ENCODE data around the gene BBS9. TPM values are rescaled to one million over a fixed set of nuclear protein-coding genes. Genes with fewer than 3 reads are reported as not detected.

The BBS9 gene
- total and polyA plus RNA-seq, 2 donors (not counting 3 experiments of a cell fraction or from before 2014, with no cell fraction given), result 5.7 to 17.4 TPM

GRCh38 chr7:33472348-33473025 lies 343.1 kb downstream of the BBS9 start:
- intact Hi-C loops (cut with micrococcal nuclease), result no loop called here
- DNase-seq (ENCODE audit: low read depth, low spot score), result no peak
- H3K4me3 ChIP-seq (replicated peaks in 1 of 3; ENCODE audit: insufficient read depth in 1 of 3, low read depth in 1 of 3, low read length in 3 of 3), result no peak overlapping the region

GRCh38 chr7:33477719-33478480 lies 348.5 kb downstream of the BBS9 start:
- dilution Hi-C loops (cut with MboI; ENCODE audit: extremely low pct_ligation_motif_present, low sequenced_read_pairs), result no loop called here
- Histone ChIP-seq H3K27me3 (ENCODE audit: control insufficient read depth in 2 of 2, insufficient read depth in 2 of 2, low read length in 2 of 2) (no peaks in the 10 kb centered on the region), H3K4me3 (replicated peaks in 1 of 3; ENCODE audit: insufficient read depth in 1 of 3, low read depth in 1 of 3, low read length in 3 of 3) (no peak overlapping the region), H2AFZ (ENCODE audit: low read depth, low read length) (no peak overlapping the region), H4K20me1 (replicated peaks; ENCODE audit: control insufficient read depth, extremely low read depth, insufficient read depth, low read length) (no peaks in the 10 kb centered on the region), H3K9me3 (replicated peaks; ENCODE audit: control insufficient read depth, insufficient read depth, low read length) (no peaks in the 10 kb centered on the region), H3K79me2 (ENCODE audit: control insufficient read depth, insufficient read depth, low read length) (no peaks in the 10 kb centered on the region), H3K9me1 (replicated peaks; ENCODE audit: control insufficient read depth, extremely low read depth, insufficient read depth, low read length) (no peaks in the 10 kb centered on the region), H3K36me3 (ENCODE audit: control insufficient read depth in 2 of 2, extremely low read depth in 1 of 2, insufficient read depth in 2 of 2, low read length in 2 of 2) (no peaks in the 10 kb centered on the region), H3K4me1 (ENCODE audit: control insufficient read depth, extremely low read depth, insufficient read depth, low read length) (no peaks in the 10 kb centered on the region), H3K27ac (ENCODE audit: insufficient read depth, low read depth, low read length) (no peak overlapping the region), H3K9ac (replicated peaks; ENCODE audit: extremely low read depth, insufficient read depth, low read length) (no peak overlapping the region), H3K4me2 (ENCODE audit: insufficient read depth, low read length) (no peak overlapping the region)
- intact Hi-C loops (cut with micrococcal nuclease), result no loop called here
- no peak for FAIRE-seq
- DNase-seq (ENCODE audit: low read depth, low spot score), result no peak
- CTCF ChIA-PET, result interaction anchor here (1.0 kb wide), 1 partner anchor 10 kb away, joined by 3 read pairs; no protein-coding TSS in a partner anchor
- POLR2A ChIA-PET, result no interaction called here
- no TSS peak for BruUV-seq (replicated peaks)
- TF ChIP-seq POLR2A (IDR thresholded peaks at IDR 0.05; ENCODE audit: low read depth, low read length), result no peak
- TF ChIP-seq MAX (IDR thresholded peaks at IDR 0.05; ENCODE audit: insufficient read depth, insufficient read length), result no peak
- TF ChIP-seq FOS (IDR thresholded peaks at IDR 0.05; ENCODE audit: borderline replicate concordance, insufficient read depth, low read length), result no peak
- no peak for TF ChIP-seq MYC (IDR thresholded peaks at IDR 0.05; ENCODE audit: low read depth, low read length)
- no peak for TF ChIP-seq EZH2 (IDR thresholded peaks at IDR 0.05; ENCODE audit: borderline replicate concordance, low read depth, low read length, severe bottlenecking)
- TF ChIP-seq GATA2 (IDR thresholded peaks at IDR 0.05; ENCODE audit: insufficient read depth, insufficient read length, low read depth, low read length), result no peak
- TF ChIP-seq, protein P1, sequence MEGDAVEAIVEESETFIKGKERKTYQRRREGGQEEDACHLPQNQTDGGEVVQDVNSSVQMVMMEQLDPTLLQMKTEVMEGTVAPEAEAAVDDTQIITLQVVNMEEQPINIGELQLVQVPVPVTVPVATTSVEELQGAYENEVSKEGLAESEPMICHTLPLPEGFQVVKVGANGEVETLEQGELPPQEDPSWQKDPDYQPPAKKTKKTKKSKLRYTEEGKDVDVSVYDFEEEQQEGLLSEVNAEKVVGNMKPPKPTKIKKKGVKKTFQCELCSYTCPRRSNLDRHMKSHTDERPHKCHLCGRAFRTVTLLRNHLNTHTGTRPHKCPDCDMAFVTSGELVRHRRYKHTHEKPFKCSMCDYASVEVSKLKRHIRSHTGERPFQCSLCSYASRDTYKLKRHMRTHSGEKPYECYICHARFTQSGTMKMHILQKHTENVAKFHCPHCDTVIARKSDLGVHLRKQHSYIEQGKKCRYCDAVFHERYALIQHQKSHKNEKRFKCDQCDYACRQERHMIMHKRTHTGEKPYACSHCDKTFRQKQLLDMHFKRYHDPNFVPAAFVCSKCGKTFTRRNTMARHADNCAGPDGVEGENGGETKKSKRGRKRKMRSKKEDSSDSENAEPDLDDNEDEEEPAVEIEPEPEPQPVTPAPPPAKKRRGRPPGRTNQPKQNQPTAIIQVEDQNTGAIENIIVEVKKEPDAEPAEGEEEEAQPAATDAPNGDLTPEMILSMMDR (IDR thresholded peaks at IDR 0.05; ENCODE audit: extremely low read depth in 1 of 2, insufficient read depth in 1 of 2, low read depth in 1 of 2, low read length in 2 of 2), result no peak
- TF ChIP-seq JUN (IDR thresholded peaks at IDR 0.05; ENCODE audit: borderline replicate concordance, insufficient read depth, insufficient read length, low read depth), result no peak
- TF ChIP-seq POLR2AphosphoS5 (IDR thresholded peaks at IDR 0.05; ENCODE audit: insufficient read depth, low read depth, low read length), result no peak

More at GRCh38 chr7:33472348-33473025, 343.1 kb downstream of the BBS9 start:
- POLR2A ChIA-PET, result no interaction called here
- BruUV-seq (replicated peaks), result no TSS peak
- H3K9me3 ChIP-seq (replicated peaks; ENCODE audit: control insufficient read depth, insufficient read depth, low read length), result no peaks in the 10 kb centered on the region
- CTCF ChIA-PET, result no interaction called here
- H3K27me3 ChIP-seq (ENCODE audit: control insufficient read depth in 2 of 2, insufficient read depth in 2 of 2, low read length in 2 of 2), result no peaks in the 10 kb centered on the region
- H3K9ac ChIP-seq (replicated peaks; ENCODE audit: extremely low read depth, insufficient read depth, low read length), result no peak overlapping the region
- no peak overlapping the region for H3K4me2 ChIP-seq (ENCODE audit: insufficient read depth, low read length)
- no peaks in the 10 kb centered on the region for H3K79me2 ChIP-seq (ENCODE audit: control insufficient read depth, insufficient read depth, low read length)
- dilution Hi-C loops (cut with MboI; ENCODE audit: extremely low pct_ligation_motif_present, low sequenced_read_pairs), result no loop called here
- no peaks in the 10 kb centered on the region for H3K36me3 ChIP-seq (ENCODE audit: control insufficient read depth in 2 of 2, extremely low read depth in 1 of 2, insufficient read depth in 2 of 2, low read length in 2 of 2)
- no peaks in the 10 kb centered on the region for H3K4me1 ChIP-seq (ENCODE audit: control insufficient read depth, extremely low read depth, insufficient read depth, low read length)
- FAIRE-seq, result no peak
- H2AFZ ChIP-seq (ENCODE audit: low read depth, low read length), result no peak overlapping the region
- H3K27ac ChIP-seq (ENCODE audit: insufficient read depth, low read depth, low read length), result no peak overlapping the region
- no peaks in the 10 kb centered on the region for H3K9me1 ChIP-seq (replicated peaks; ENCODE audit: control insufficient read depth, extremely low read depth, insufficient read depth, low read length)
- no peaks in the 10 kb centered on the region for H4K20me1 ChIP-seq (replicated peaks; ENCODE audit: control insufficient read depth, extremely low read depth, insufficient read depth, low read length)
- TF ChIP-seq POLR2AphosphoS5 (IDR thresholded peaks at IDR 0.05; ENCODE audit: insufficient read depth, low read depth, low read length), result no peak

Measured in endothelial cell of umbilical vein (primary cell).